CD4-positive, alpha-beta T cell treated with Interleukin-15 for 1 hour (primary cell): Measurements from ENCODE around the gene RYR3.
"Not testable (repeated sequence)": the region's sequence is repeated elsewhere in the genome, so short reads cannot be mapped to it uniquely, and the experiment has no call there.

Experiments used
- DNase-seq: peaks from one replicate; pipeline ENCODE4 v3.0.0-alpha.2; 2020

The RYR3 gene

GRCh38 chr15:33526532-33526931 lies 215.8 kb downstream of the RYR3 start:
- DNase-seq, result no peak

GRCh38 chr15:33533197-33533596 lies 222.4 kb downstream of the RYR3 start:
- no peak for DNase-seq

GRCh38 chr15:33534642-33535041 lies 223.9 kb downstream of the RYR3 start:
- DNase-seq, result no peak

- no peak for DNase-seq
These were observed 224.4 kb downstream of the RYR3 start for GRCh38 chr15:33535135-33535534.

GRCh38 chr15:33539825-33540573 lies 229.2 kb downstream of the RYR3 start:
- no peak for DNase-seq

- DNase-seq, result no peak
These were observed 233.2 kb downstream of the RYR3 start for GRCh38 chr15:33543957-33544356.

GRCh38 chr15:33545866-33546265 lies 235.1 kb downstream of the RYR3 start:
- DNase-seq, result no peak

GRCh38 chr15:33547876-33548275 lies 237.1 kb downstream of the RYR3 start:
- no peak for DNase-seq

- no peak for DNase-seq
These were observed 241.1 kb downstream of the RYR3 start for GRCh38 chr15:33551860-33552259.

- no peak for DNase-seq
These were observed 242.4 kb downstream of the RYR3 start for GRCh38 chr15:33553157-33553556.

GRCh38 chr15:33559207-33559890 lies 248.6 kb downstream of the RYR3 start:
- DNase-seq, result no peak

GRCh38 chr15:33561407-33561806 lies 250.6 kb downstream of the RYR3 start:
- no peak for DNase-seq

GRCh38 chr15:33561967-33562366 lies 251.2 kb downstream of the RYR3 start:
- no peak for DNase-seq

- no peak for DNase-seq
These were observed 254.3 kb downstream of the RYR3 start for GRCh38 chr15:33565094-33565493.

GRCh38 chr15:33567652-33568051 lies 256.9 kb downstream of the RYR3 start:
- DNase-seq, result no peak

GRCh38 chr15:33569036-33569435 lies 258.3 kb downstream of the RYR3 start:
- DNase-seq, result no peak

GRCh38 chr15:33577911-33578310 lies 267.1 kb downstream of the RYR3 start:
- DNase-seq, result not testable (repeated sequence)

GRCh38 chr15:33580526-33580925 lies 269.8 kb downstream of the RYR3 start:
- no peak for DNase-seq

GRCh38 chr15:33581032-33581431 lies 270.3 kb downstream of the RYR3 start:
- no peak for DNase-seq

GRCh38 chr15:33584797-33585196 lies 274.0 kb downstream of the RYR3 start:
- no peak for DNase-seq

GRCh38 chr15:33586786-33587697 lies 276.3 kb downstream of the RYR3 start:
- no peak for DNase-seq

- DNase-seq, result no peak
These were observed 277.0 kb downstream of the RYR3 start for GRCh38 chr15:33587773-33588172.

GRCh38 chr15:33592864-33593263 lies 282.1 kb downstream of the RYR3 start:
- no peak for DNase-seq
